GM18907 (cell line): ENCODE data around the gene NSD2.
"Not testable (repeated sequence)": the region's sequence is repeated elsewhere in the genome, so short reads cannot be mapped to it uniquely, and the experiment has no call there.

Experiments
- ATAC-seq: cut with Tn5 transposase; IDR thresholded peaks from one replicate; pipeline ENCODE4 v1.9.1; 2021; ENCODE audit warnings: mild to moderate bottlenecking, moderate library complexity; ENCODE audit not compliant: unreplicated experiment

The NSD2 gene

DNA sequence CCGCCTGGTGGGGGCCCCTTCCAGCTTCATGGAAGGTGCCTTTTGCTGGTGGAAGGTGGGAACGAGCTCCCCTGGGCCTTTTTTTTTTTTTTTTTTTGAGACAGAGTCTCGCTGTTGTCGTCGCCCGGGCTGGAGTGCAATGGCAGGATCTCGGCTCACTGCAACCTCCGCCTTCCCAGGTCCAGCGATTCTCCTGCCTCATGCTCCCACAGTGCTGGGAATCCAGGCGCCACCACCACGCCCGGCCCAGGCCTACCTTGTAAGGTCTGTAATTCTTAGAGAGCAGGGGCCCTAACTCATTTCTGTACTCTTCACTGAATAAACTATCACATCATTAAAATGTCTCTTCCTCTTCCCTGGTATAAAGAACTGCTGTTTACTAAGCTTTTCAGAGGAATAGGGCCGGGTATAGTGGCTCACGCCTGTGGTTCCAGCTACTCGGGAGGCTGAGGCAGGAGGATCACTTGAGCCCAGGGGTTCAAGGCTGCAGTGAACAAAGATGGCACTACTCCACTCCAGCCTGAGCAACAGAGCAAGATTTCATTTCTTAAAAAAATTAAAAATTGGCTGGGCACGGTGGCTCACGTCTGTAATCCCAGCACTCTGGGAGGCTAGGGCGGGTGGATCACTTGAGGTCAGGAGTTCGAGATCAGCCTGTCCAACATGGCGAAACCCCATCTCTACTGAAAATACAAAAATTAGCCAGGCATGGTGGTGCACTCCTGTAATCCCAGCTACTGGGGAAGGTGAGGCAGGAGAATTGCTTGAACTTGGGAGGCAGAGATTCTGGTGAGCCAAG, 122.7 kb downstream of the NSD2 start:
- not testable (repeated sequence) for ATAC-seq

DNA sequence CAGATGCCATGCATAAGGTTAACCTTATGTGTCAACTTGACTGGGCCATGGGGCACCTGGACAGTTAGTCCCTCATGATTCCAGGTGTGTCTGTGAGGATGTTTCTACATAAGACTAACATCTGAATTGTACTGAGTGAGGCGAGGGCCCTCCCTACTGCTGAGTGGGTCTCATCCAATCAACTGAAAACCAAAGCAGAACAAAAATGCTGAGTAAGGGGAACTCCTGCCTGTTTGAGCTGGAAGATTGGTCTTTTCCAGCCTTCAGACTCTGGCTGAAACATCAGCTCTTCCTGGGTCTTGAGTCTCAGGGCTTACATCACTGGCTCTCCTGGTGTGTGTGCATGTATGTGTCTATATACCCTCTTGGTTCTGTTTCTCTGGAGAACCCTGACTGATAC, 123.7 kb downstream of the NSD2 start:
- ATAC-seq, result no peak

DNA sequence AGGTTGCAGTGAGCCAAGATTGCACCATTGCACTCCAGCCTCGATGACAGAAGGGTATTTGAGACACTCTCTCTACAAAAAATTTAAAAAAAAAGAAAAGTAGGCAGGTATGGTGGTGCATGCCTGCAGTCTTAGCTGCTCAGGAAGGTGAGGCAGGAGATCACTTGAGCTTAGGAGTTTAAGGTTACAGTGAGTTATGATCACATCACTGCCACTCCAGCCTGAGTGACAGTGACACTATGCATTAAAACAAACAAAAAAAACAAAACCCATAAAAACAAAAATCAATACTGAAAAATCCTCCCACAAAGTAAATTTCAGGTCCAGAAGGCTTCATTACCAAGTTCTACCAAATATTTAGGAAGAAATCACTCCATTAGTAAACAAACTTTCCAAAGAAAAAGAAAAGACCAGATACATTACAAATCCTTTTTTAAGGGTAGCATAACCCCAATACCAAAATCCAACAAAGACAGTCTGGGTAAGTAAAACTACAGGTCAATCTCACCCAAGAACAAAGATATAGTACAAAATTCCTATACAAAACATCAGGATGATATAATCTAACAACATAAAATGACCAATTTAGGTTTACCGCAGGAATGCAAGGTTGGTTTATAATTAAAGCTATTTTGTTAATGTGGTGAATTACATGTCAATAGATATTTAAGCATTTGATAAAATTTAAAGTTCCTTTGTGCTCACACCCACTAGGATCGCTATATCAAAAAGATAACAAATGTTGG, 125.8 kb downstream of the NSD2 start:
- no peak for ATAC-seq

DNA sequence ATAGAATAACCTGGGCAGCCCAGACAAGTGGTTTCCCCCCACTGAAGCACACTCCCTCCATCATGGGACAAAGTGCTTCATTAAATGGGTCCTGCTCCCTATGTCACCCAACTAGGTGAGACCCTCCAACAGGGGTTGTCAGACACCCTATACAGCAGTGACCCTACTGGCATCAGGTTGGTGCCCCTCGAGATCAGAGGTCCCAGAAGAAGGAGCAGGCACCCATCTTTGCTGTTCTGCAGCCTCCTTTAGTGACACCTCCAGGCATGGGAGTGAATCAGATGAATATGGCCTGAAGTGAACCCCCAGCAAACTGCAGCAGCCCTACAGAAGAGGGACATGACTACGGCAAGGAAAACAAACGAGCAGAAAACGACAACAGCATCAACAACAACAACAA, 126.5 kb downstream of the NSD2 start:
- ATAC-seq, result no peak

DNA sequence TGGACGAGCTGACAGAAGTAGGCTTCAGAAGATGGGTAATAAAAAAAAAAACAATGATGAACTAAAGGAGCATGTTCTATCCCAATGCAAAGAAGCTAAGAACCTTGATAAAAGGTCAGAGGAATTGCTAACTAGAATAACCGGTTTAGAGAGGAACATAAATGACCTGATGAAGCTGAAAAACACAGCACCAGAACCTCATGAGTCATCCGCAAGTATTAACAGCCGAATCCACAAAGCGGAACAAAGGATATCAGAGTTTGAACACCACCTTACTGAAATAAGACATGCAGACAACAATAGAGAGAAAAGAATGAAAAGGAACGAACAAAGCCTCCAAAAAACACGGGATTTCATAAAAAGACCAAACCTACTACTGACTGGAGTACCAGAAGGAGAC, 127.1 kb downstream of the NSD2 start:
- no peak for ATAC-seq

DNA sequence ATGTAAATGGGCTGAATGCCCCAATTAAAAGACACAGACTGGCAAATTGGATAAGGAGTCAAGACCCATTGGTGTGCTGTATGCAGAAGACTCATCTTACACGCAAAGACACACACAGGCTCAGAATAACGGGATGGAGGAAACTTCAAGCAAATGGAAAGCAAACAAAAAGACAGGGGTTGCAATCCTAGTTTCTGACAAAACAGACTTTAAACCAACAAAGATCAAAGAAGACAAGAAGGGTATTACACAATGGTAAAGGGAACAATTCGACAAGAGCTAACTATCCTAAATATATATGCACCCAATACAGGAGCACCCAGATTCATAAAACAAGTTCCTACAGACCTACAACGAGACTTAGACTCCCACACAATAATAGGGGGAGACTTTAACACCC, 128.1 kb downstream of the NSD2 start:
- ATAC-seq, result not testable (repeated sequence)

DNA sequence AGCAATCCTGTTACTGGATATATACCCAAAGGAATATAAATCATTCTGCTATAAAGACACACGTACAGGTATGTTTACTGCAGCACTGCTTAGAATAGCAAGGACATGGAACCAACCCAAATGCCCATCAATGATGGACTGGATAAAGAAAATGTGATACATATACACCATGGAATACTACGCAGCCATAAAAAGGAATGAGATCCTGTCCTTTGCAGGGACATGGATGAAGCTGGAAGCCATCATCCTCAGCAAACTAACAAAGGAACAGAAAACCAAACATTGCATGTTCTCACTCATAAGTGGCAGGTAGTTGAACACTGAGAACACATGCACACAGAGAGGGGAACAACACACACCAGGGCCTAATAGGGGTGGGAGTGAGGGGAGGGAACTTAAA, 132.2 kb downstream of the NSD2 start:
- ATAC-seq, result not testable (repeated sequence)

DNA sequence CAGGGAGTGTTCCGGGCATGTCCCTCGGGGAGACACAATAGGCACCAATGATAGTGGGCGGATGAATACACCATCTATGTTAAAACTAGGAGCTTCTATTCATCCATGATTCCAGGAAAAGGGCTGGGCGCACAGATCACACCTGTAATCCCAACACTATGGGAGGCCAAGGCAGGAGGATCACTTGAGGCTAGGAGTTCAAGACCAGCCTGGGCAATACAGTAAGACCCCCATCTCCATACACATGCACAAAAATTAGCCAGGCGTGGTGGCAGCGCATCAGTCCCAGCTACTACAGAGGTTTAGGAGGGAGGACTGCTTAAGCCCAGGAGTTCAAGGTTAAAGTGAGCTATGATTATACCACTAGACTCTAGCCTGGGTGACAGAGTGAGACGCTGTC, 135.2 kb downstream of the NSD2 start:
- ATAC-seq, result no peak

DNA sequence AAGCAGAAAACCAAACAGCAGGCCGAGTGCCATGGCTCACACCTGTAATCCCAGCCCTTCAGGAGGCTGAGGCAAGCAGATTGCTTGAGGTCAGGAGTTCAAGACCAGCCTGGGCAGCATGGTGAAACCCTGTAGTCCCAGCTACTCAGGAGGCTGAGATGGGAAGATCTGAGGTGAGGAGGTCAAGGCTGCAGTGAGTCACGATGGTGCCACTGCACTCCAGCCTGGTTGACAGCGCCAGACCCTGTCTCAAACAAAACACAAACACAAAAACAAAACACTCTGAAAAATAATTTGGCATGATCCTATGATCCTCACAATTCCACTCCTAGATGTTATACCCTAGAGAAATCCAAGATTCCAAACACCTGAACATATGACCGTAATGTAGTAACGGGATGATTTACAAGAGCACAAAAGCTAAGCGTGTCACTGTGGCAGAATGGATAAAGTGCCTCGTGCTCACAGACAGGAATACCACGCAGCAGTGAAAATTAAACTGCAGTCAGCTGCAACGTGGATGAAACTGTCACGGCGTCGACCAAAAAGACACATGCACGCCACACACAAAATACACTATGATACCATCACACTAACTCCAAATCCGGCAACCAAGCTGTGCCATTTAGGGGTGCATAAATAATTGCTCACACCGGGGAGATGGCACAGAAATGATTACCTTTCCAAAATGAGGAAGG, 135.9 kb downstream of the NSD2 start:
- ATAC-seq, result no peak

DNA sequence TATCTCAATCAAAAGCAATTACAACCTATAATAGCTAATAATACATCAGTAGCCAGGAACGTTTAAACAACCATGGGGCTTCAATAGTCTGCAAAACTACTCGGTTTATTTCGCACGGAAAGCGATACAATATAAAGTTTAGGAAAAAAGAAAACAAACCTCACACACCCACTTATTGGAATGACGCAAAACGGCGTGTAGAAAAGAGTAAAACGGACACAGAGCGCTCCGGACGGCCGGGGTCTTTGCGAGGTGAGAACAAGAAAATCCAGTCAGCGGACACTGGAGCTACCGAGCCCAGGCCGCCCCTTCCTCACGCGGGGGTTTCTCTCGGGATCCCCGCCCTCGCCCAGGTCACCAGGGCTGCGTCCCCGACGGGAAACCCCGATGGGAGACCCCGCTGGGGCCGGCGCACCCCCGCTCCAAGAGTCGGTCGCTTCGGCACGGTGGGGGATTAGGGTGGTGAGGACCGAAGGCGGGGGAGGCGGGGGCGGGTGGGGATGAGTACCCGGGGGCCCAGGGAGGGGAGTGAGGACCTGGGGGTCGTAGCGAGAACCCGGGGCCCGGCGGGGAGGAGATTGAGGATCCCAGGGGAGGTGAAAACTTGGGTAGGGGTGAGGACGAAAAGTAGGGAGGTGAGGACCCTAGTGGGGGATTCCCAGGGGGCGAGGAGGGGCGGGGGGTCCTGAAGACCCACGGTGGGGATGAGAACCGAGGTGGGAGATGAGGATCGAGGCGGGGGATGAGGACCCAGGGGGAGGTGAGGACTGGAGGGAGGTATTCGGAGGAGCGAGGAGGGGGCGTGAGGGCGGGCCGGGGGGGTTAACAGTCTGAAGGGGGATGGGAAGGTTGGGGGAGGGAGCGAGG, 136.8 kb downstream of the NSD2 start:
- no peak for ATAC-seq

DNA sequence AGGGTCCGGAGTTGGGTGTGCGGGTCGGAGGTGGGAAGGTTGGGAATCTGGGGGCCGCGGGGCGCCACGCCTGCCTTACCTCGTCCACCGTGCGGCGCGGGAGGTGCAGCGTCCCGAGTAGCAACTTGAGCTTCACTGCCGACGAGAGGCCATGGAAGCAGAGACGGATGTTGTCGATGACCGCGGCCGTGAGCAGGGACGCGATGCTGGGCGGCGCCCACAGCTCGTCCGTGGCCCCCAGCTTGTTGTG, 137.4 kb downstream of the NSD2 start:
- ATAC-seq, result no peak

DNA sequence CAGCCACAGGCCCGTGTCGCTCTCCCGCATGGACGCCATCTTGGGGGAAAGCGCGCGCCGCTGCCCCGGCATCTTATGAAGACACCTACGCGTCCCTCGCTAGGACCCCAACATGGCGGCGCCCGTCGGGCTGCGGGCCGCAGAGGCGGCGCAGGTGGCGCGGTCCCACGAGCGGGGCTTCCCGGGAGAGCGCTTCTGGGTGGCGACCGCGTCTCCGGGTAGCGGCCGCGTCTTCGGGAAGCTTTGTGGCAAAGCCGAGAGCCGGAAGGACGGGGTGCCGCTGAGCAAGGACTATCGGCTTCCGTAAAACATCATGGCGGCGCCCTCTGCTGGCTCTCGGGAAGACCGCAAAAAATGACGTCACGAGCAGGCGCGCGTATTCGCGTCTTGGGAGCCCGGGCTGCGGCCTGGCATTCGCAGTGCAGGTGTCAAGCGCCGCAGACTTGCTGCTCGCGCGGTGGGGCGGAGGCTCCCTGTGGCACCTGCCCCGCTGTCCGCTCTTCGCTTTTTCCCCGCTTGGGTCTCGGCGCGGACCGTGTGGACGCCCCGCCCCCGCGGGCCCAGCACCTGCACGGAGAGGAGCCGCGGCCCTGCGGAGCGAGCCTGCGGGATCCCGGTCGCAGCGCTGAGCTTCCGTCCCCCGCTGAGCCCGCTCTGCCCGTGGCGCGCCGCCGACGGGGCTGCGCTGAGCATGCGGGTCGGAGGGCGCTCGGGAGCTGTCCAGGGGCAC, 137.9 kb downstream of the NSD2 start, which contains the start of gene NELFA:
Gene NELFA (minus strand): TSS at position 54 of the 730 bp plus-strand sequence. CDS start 15 bp downstream, at position 39.
- ATAC-seq, result peak; percentile 83

DNA sequence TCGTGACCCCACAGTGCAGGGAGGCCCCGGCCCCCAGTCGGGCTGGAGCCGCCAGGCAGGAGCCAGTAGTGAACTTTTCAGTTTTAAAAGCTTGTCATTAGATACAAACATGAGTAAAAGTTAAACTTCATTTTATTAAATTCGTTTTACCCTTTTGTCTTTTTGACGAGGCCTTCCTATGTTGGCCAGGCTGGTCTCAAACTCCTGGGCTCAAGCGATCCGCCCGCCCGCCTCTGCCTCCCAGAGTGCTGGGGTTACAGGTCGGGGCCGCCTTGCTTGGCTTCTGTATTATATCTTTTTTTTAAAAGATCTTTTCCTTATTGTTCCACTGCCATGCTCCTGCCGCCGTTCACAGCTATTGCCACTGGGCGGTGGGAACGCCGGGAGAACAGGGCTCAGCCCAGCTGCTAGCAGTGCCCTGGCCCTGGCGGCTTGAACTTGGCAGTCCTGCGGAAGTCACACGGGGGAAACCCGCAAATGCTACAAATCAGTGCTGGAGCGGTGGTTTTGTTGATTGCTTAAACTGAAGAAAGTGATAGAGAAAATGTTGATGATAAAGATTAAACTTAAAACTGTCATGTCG, 138.5 kb downstream of the NSD2 start:
- ATAC-seq, result peak; percentile 31

DNA sequence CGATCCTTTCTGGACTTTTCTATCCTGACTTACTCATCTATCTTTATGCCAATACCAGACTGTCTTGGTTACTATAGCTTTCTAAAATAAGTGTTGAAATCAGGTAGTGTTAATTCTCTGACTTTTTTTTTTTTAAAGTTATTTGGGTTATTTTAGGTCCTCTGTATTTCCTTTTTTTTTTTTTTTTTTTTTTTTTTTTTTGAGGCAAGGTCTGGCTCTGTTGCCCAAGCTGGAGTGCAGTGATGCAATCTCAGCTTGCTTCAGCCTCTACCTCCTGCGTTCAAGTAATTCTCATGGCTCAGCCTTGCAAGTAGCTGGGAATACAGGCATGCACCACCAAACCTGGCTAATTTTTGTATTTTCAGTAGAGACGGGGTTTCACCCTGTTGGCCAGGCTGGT, 140.4 kb downstream of the NSD2 start:
- ATAC-seq, result no peak

DNA sequence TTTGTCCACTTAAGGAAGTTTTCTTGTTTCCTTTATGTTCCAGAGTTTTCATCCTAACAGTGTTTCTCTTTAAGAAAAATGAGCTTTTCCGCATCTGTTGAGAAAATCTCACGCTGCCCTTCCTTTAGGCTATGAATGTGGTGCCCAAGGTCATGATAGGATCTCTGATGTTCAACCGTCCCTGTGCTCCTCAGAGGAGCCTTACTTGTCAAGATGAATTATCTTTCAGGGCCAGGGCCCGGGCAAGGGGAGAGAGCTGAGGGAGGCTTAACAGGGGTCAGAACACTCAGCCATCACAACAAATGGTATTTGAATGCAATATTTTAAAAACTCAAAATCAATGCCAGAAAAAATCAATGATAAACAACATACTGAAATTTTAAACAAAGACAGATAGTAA, 143.8 kb downstream of the NSD2 start:
- no peak for ATAC-seq

DNA sequence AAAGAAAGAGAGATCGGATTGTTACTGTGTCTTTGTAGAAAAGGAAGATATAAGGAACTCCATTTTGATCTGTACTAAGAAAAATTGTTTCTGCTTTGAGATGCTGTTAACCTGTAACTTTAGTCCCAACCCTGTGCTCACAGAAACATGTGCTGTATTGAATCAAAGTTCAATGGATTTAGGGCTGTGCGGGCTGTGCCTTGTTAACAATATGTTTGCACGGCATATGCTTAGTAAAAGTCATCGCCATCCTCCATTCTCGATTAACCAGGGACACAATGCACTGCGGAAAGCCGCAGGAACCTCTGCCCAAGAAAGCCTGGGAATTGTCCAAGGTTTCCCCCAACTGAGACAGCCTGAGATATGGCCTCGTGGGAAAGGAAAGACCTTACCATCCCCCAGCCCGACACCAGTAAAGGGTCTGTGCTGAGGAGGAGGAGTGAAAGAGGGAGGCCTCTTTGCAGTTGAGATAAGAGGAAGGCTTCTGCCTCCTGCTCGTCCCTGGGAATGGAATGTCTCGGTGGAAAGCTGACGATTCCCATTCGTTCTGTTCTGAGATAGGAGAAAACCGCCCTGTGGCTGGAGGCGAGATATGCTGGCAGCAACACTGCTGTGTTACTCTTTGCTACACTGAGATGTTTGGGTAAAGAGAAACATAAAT, 150.3 kb downstream of the NSD2 start:
- not testable (repeated sequence) for ATAC-seq

DNA sequence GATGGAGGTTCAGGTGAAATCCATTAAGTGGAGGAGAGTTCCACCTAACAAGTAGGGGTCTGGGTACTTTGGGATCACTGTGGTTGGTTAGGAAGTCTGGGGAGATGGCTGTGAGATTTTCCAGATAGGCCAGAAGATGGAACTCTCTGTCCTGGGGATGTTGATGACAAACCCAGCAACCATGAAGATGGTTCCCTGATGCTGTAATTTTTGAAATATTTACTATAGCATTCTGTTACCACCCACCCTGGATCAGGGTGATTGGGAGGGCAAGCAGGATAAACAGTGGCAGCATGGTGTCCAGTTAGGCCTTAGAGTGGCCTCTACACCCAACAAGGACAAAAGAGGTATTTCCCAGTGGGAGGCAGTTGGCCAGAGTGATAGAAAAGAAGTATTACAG, 153.5 kb downstream of the NSD2 start:
- ATAC-seq, result no peak

DNA sequence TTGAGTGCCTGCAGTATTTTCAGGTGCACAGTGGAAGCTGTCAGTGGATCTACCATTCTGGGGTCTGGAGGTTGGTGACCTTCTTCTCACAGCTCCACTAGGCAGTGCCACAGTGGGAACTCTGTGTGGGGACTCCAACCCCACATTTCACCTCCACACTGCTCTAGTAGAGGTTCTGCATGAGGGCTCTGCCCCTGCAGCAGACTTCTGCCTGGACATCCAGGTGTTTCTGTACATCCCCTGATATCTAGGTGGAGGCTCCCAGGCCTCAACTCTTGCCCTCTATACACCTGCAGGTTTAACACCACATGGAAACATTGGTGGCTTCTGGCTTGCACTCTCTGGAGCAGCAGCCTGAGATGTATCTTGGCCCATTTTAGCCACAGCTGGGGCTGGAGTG, 154.6 kb downstream of the NSD2 start:
- no peak for ATAC-seq

DNA sequence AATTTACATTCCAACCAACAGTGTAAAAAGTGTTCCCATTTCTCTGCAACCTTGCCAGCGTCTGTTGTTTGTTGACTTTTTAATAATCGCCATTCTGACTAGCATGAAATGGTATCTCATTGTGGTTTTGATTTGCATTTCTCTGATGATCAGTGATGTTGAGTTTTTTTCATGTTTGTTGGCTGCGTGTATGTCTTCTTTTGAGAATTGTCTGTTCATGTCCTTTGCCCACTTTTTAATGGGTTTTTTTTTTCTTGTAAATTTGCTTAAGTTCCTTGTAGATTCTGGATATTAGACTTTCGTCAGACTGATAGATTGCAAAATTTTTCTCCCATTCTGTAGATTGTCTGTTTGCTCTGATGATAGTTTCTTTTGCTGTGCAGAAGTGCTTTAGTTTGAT, 155.9 kb downstream of the NSD2 start:
- not testable (repeated sequence) for ATAC-seq
